ENCODE results near the gene OR2A7. TPM values are rescaled to one million over a fixed set of nuclear protein-coding genes. Genes with fewer than 3 reads are reported as not detected.
"Not testable (repeated sequence)": the region's sequence is repeated elsewhere in the genome, so short reads cannot be mapped to it uniquely, and the experiment has no call there.

OR2A7 gene
- total RNA-seq, 1 experiment from 2014 or later, result 2.0 TPM

GRCh38 chr7:144256112-144256511 is 8.5 kb downstream of the OR2A7 start:
- no peaks in the 10 kb centered on the region for H3K27me3 ChIP-seq (replicated peaks; ENCODE audit: control insufficient read depth, insufficient read depth, low read length)
- H3K4me3 Mint-ChIP-seq (ENCODE audit: unreplicated experiment), result no peak overlapping the region
- H3K4me3 ChIP-seq (ENCODE audit: low read depth, low read length), result no peak overlapping the region
- no peak for TF ChIP-seq CTCF (IDR thresholded peaks at IDR 0.05; ENCODE audit: insufficient read depth in 1 of 2, low read depth in 1 of 2, low read length in 1 of 2, severe bottlenecking in 1 of 2, unreplicated experiment in 1 of 2)
- ChIA-PET CTCF (no interaction called here), POLR2A (no interaction called here)
- DNase-seq, result no peak
- H3K27me3 Mint-ChIP-seq (ENCODE audit: insufficient read depth, unreplicated experiment), result no peaks in the 10 kb centered on the region
- no peaks in the 10 kb centered on the region for H3K4me1 Mint-ChIP-seq (ENCODE audit: low read depth, unreplicated experiment)
- BruUV-seq (replicated peaks), result no TSS peak
- intact Hi-C loops (cut with micrococcal nuclease; ENCODE audit: unreplicated experiment), result no loop called here
- no peaks in the 10 kb centered on the region for H3K9me3 Mint-ChIP-seq (ENCODE audit: unreplicated experiment)
- H3K9me3 ChIP-seq, result no peaks in the 10 kb centered on the region
- H3K36me3 ChIP-seq (ENCODE audit: control insufficient read depth, insufficient read depth, low read length), result no peaks in the 10 kb centered on the region
- no peaks in the 10 kb centered on the region for H3K36me3 Mint-ChIP-seq (ENCODE audit: insufficient read depth, unreplicated experiment)
- no peak overlapping the region for H3K27ac Mint-ChIP-seq (ENCODE audit: unreplicated experiment)
- no peaks in the 10 kb centered on the region for H3K4me1 ChIP-seq

GRCh38 chr7:144255471-144255897 is 9.1 kb downstream of the OR2A7 start:
- no peaks in the 10 kb centered on the region for H3K9me3 Mint-ChIP-seq (ENCODE audit: unreplicated experiment)

GRCh38 chr7:144252307-144252706 is 12.3 kb downstream of the OR2A7 start:
- H3K4me1 Mint-ChIP-seq (ENCODE audit: low read depth, unreplicated experiment); H3K36me3 Mint-ChIP-seq (ENCODE audit: insufficient read depth, unreplicated experiment); H3K27ac Mint-ChIP-seq (ENCODE audit: unreplicated experiment); H3K4me1 ChIP-seq; DNase-seq; H3K9me3 Mint-ChIP-seq (ENCODE audit: unreplicated experiment); CTCF ChIA-PET; BruUV-seq (replicated peaks); H3K9me3 ChIP-seq; H3K27me3 Mint-ChIP-seq (ENCODE audit: insufficient read depth, unreplicated experiment); H3K36me3 ChIP-seq (ENCODE audit: control insufficient read depth, insufficient read depth, low read length); POLR2A ChIA-PET; H3K4me3 ChIP-seq (ENCODE audit: low read depth, low read length); H3K27me3 ChIP-seq (replicated peaks; ENCODE audit: control insufficient read depth, insufficient read depth, low read length); intact Hi-C loops (cut with micrococcal nuclease; ENCODE audit: unreplicated experiment); H3K4me3 Mint-ChIP-seq (ENCODE audit: unreplicated experiment): not testable (repeated sequence)

More at GRCh38 chr7:144255471-144255897, 9.1 kb downstream of the OR2A7 start:
- no peaks in the 10 kb centered on the region for H3K4me1 ChIP-seq
- BruUV-seq (replicated peaks), result no TSS peak
- H3K4me3 ChIP-seq (ENCODE audit: low read depth, low read length), result no peak overlapping the region
- H3K36me3 ChIP-seq (ENCODE audit: control insufficient read depth, insufficient read depth, low read length), result no peaks in the 10 kb centered on the region
- Mint-ChIP-seq H3K27ac (ENCODE audit: unreplicated experiment) (no peak overlapping the region), H3K4me3 (ENCODE audit: unreplicated experiment) (no peak overlapping the region), H3K27me3 (ENCODE audit: insufficient read depth, unreplicated experiment) (no peaks in the 10 kb centered on the region), H3K36me3 (ENCODE audit: insufficient read depth, unreplicated experiment) (no peaks in the 10 kb centered on the region), H3K4me1 (ENCODE audit: low read depth, unreplicated experiment) (no peaks in the 10 kb centered on the region)
- no peaks in the 10 kb centered on the region for H3K9me3 ChIP-seq
- DNase-seq, result no peak
- no peaks in the 10 kb centered on the region for H3K27me3 ChIP-seq (replicated peaks; ENCODE audit: control insufficient read depth, insufficient read depth, low read length)
- ChIA-PET CTCF (no interaction called here), POLR2A (no interaction called here)
- intact Hi-C loops (cut with micrococcal nuclease; ENCODE audit: unreplicated experiment), result no loop called here
- TF ChIP-seq CTCF (IDR thresholded peaks at IDR 0.05; ENCODE audit: insufficient read depth in 1 of 2, low read depth in 1 of 2, low read length in 1 of 2, severe bottlenecking in 1 of 2, unreplicated experiment in 1 of 2), result no peak

GRCh38 chr7:144247674-144248330 is 16.8 kb downstream of the OR2A7 start:
- H3K36me3 ChIP-seq (ENCODE audit: control insufficient read depth, insufficient read depth, low read length); H3K27ac Mint-ChIP-seq (ENCODE audit: unreplicated experiment); BruUV-seq (replicated peaks); CTCF ChIA-PET; H3K4me1 Mint-ChIP-seq (ENCODE audit: low read depth, unreplicated experiment); H3K4me1 ChIP-seq; intact Hi-C loops (cut with micrococcal nuclease; ENCODE audit: unreplicated experiment); DNase-seq; H3K9me3 ChIP-seq; H3K4me3 Mint-ChIP-seq (ENCODE audit: unreplicated experiment); H3K36me3 Mint-ChIP-seq (ENCODE audit: insufficient read depth, unreplicated experiment); H3K9me3 Mint-ChIP-seq (ENCODE audit: unreplicated experiment); POLR2A ChIA-PET; H3K27me3 Mint-ChIP-seq (ENCODE audit: insufficient read depth, unreplicated experiment); H3K27me3 ChIP-seq (replicated peaks; ENCODE audit: control insufficient read depth, insufficient read depth, low read length); H3K4me3 ChIP-seq (ENCODE audit: low read depth, low read length): not testable (repeated sequence)

GRCh38 chr7:144246967-144247366 is 17.6 kb downstream of the OR2A7 start:
- H3K36me3 Mint-ChIP-seq (ENCODE audit: insufficient read depth, unreplicated experiment); H3K4me1 ChIP-seq; H3K36me3 ChIP-seq (ENCODE audit: control insufficient read depth, insufficient read depth, low read length); H3K27me3 ChIP-seq (replicated peaks; ENCODE audit: control insufficient read depth, insufficient read depth, low read length); H3K9me3 ChIP-seq; POLR2A ChIA-PET; H3K4me3 ChIP-seq (ENCODE audit: low read depth, low read length); H3K4me1 Mint-ChIP-seq (ENCODE audit: low read depth, unreplicated experiment); H3K4me3 Mint-ChIP-seq (ENCODE audit: unreplicated experiment); intact Hi-C loops (cut with micrococcal nuclease; ENCODE audit: unreplicated experiment); CTCF ChIA-PET; H3K27ac Mint-ChIP-seq (ENCODE audit: unreplicated experiment); H3K9me3 Mint-ChIP-seq (ENCODE audit: unreplicated experiment); BruUV-seq (replicated peaks); H3K27me3 Mint-ChIP-seq (ENCODE audit: insufficient read depth, unreplicated experiment); DNase-seq: not testable (repeated sequence)

GRCh38 chr7:144245372-144245771 is 19.2 kb downstream of the OR2A7 start:
- H3K4me1 ChIP-seq; H3K36me3 ChIP-seq (ENCODE audit: control insufficient read depth, insufficient read depth, low read length); DNase-seq; H3K9me3 Mint-ChIP-seq (ENCODE audit: unreplicated experiment); H3K4me3 ChIP-seq (ENCODE audit: low read depth, low read length); H3K36me3 Mint-ChIP-seq (ENCODE audit: insufficient read depth, unreplicated experiment); intact Hi-C loops (cut with micrococcal nuclease; ENCODE audit: unreplicated experiment); H3K4me3 Mint-ChIP-seq (ENCODE audit: unreplicated experiment); H3K27me3 Mint-ChIP-seq (ENCODE audit: insufficient read depth, unreplicated experiment); BruUV-seq (replicated peaks); H3K27ac Mint-ChIP-seq (ENCODE audit: unreplicated experiment); CTCF ChIA-PET; H3K9me3 ChIP-seq; POLR2A ChIA-PET; H3K27me3 ChIP-seq (replicated peaks; ENCODE audit: control insufficient read depth, insufficient read depth, low read length); H3K4me1 Mint-ChIP-seq (ENCODE audit: low read depth, unreplicated experiment): not testable (repeated sequence)
